IMR-90 (cell line): ENCODE measurements around the gene GDF15. TPM values are rescaled to one million over a fixed set of nuclear protein-coding genes. Genes with fewer than 3 reads are reported as not detected.

ENCODE experiments used
- ATAC-seq: fragments of 200-7000 bp; cut with Tn5 transposase; 2 replicates; pipeline ENCODE4 v1.9.1; 2020; ENCODE audit warnings: low read depth, mild to moderate bottlenecking, moderate library complexity
- BruUV-seq: library from RNA; stranded (reverse); fragments of 400-500 nt; replicated peaks from 2 replicates; lab custom pipeline; 2021; lab: Mats Ljungman, UMichigan
- CTCF ChIA-PET: fragments of 300-600 bp; formaldehyde crosslinking; extraction: SDS; loops from one replicate; lab custom pipeline; 2021; ENCODE audit warnings: antibody characterized with exemption; lab: Yijun Ruan, JAX
- POLR2A ChIA-PET: fragments of 300-600 bp; sonication (Branson Sonifier 250); formaldehyde crosslinking; loops from one replicate; lab custom pipeline; 2022; ENCODE audit warnings: antibody characterized with exemption; ENCODE audit not compliant: unreplicated experiment; lab: Charles Lee
- DNase-seq: peaks from one replicate; pipeline ENCODE4 v3.0.0; 2013
- H2AFZ ChIP-seq: replicated peaks from 2 replicates; pipeline ENCODE3; 2013; ENCODE audit warnings: low read length, mild to moderate bottlenecking; ENCODE audit not compliant: poor library complexity
- H2AK5ac ChIP-seq: 2 replicates; pipeline ENCODE4 v1.6.1; 2013; ENCODE audit warnings: low read depth, low read length, inconsistent platforms
- H2AK9ac ChIP-seq: replicated peaks from 2 replicates; pipeline ENCODE3; 2013; ENCODE audit warnings: mild to moderate bottlenecking, low read depth, low read length, moderate library complexity; ENCODE audit not compliant: poor library complexity
- H2BK120ac ChIP-seq: 2 replicates; pipeline ENCODE4 v1.6.1; 2013; ENCODE audit warnings: low read depth, low read length, inconsistent platforms
- H2BK15ac ChIP-seq: 3 replicates; pipeline ENCODE4 v1.6.1; 2013; ENCODE audit warnings: low read depth, low read length, inconsistent platforms
- H2BK20ac ChIP-seq: 2 replicates; pipeline ENCODE4 v1.6.1; 2013; ENCODE audit warnings: low read depth, mild to moderate bottlenecking, inconsistent platforms, low read length, moderate library complexity
- H2BK5ac ChIP-seq: 2 replicates; pipeline ENCODE4 v1.6.1; 2013; ENCODE audit warnings: mild to moderate bottlenecking, low read depth, low read length, inconsistent platforms; ENCODE audit not compliant: poor library complexity, severe bottlenecking
- H3K14ac ChIP-seq: replicated peaks from 2 replicates; pipeline ENCODE4 v1.6.1; 2013; ENCODE audit warnings: low read depth, low read length, inconsistent platforms
- H3K18ac ChIP-seq: 2 replicates; pipeline ENCODE4 v1.6.1; 2013; ENCODE audit warnings: low read depth, low read length, control low read depth
- H3K23ac ChIP-seq: 2 replicates; pipeline ENCODE4 v1.6.1; 2013; ENCODE audit warnings: low read depth, low read length, inconsistent platforms
- H3K27ac ChIP-seq: 2 replicates; pipeline ENCODE4 v1.5.1; 2013; ENCODE audit warnings: mild to moderate bottlenecking, control low read depth, low read length; ENCODE audit not compliant: insufficient read depth
- H3K27me3 ChIP-seq: 2 replicates; pipeline ENCODE4 v1.6.1; 2013; ENCODE audit warnings: low read length; ENCODE audit not compliant: control insufficient read depth, insufficient read depth
- H3K36me3 ChIP-seq: 2 replicates; pipeline ENCODE4 v1.6.1; 2013; ENCODE audit warnings: low read length, mixed read lengths; ENCODE audit not compliant: control insufficient read depth, insufficient read depth
- H3K4ac ChIP-seq: 2 replicates; pipeline ENCODE4 v1.6.1; 2013; ENCODE audit warnings: low read depth, low read length, inconsistent platforms
- H3K4me1 ChIP-seq: 2 replicates; pipeline ENCODE4 v1.6.1; 2013; ENCODE audit warnings: low read length, mixed read lengths; ENCODE audit not compliant: control insufficient read depth, insufficient read depth
- H3K4me2 ChIP-seq: 2 replicates; pipeline ENCODE4 v1.6.1; 2013; ENCODE audit warnings: low read depth, mild to moderate bottlenecking, control low read depth, low read length, moderate library complexity
- H3K4me3 ChIP-seq: 2 replicates; pipeline ENCODE4 v1.5.1; 2013; ENCODE audit warnings: low read depth, mild to moderate bottlenecking, control low read depth, low read length, moderate library complexity; ENCODE audit not compliant: insufficient read depth
- H3K56ac ChIP-seq: 2 replicates; pipeline ENCODE4 v1.6.1; 2013; ENCODE audit warnings: low read length, inconsistent platforms; ENCODE audit not compliant: insufficient read depth; ENCODE audit errors: extremely low read depth
- H3K79me1 ChIP-seq, 2 experiments: 2 replicates each; pipeline ENCODE4 v1.6.1; 2013; ENCODE audit warnings: low read length in 2 of 2, inconsistent platforms in 1 of 2, low read depth in 1 of 2
- H3K9ac ChIP-seq: 2 replicates; pipeline ENCODE4 v1.6.1; 2013; ENCODE audit warnings: low read depth, low read length, control low read depth
- H3K9me1 ChIP-seq: 2 replicates; pipeline ENCODE4 v1.6.1; 2013; ENCODE audit warnings: low read length, inconsistent platforms; ENCODE audit not compliant: insufficient read depth
- H3K9me3 ChIP-seq: 2 replicates; pipeline ENCODE4 v1.6.1; 2013; ENCODE audit warnings: low read length; ENCODE audit not compliant: control insufficient read depth, insufficient read depth
- H4K20me1 ChIP-seq: 2 replicates; pipeline ENCODE4 v1.6.1; 2013; ENCODE audit warnings: low read length, inconsistent platforms; ENCODE audit not compliant: insufficient read depth
- H4K5ac ChIP-seq: 2 replicates; pipeline ENCODE4 v1.6.1; 2013; ENCODE audit warnings: mild to moderate bottlenecking, low read depth, low read length, control low read depth
- H4K8ac ChIP-seq, 2 experiments: 2 replicates each; pipeline ENCODE4 v1.6.1; 2013; ENCODE audit warnings: low read depth in 2 of 2, low read length in 2 of 2, control low read depth in 1 of 2, inconsistent platforms in 1 of 2
- H4K91ac ChIP-seq: 2 replicates; pipeline ENCODE4 v1.6.1; 2013; ENCODE audit warnings: low read depth, low read length, inconsistent platforms; ENCODE audit not compliant: insufficient read depth
- BHLHE40 ChIP-seq: fragments of 150-350 bp; IDR thresholded peaks from 2 replicates; pipeline ENCODE4 v1.6.1; 2016; ENCODE audit warnings: mild to moderate bottlenecking, low read depth, low read length
- CHD1 ChIP-seq: IDR thresholded peaks from 2 replicates; pipeline ENCODE4 v1.6.1; 2012; ENCODE audit warnings: low read depth, low read length, improper control_type of control experiment
- MXI1 ChIP-seq: IDR thresholded peaks from 2 replicates; pipeline ENCODE4 v1.6.1; 2012; ENCODE audit warnings: low read depth, mild to moderate bottlenecking, low read length, moderate library complexity, borderline replicate concordance
- POLR2A ChIP-seq: IDR thresholded peaks from 2 replicates; pipeline ENCODE4 v1.6.1; 2012; ENCODE audit warnings: mild to moderate bottlenecking, low read depth, low read length
- RCOR1 ChIP-seq: IDR thresholded peaks from 2 replicates; pipeline ENCODE4 v1.6.1; 2012; ENCODE audit warnings: mild to moderate bottlenecking, low read length, improper control_type of control experiment; ENCODE audit not compliant: insufficient replicate concordance
- WGBS, 2 experiments: methylation state at CpG; one replicate each; pipeline versions ENCODE4 v1.1.5 to v1.1.7; 2013; ENCODE audit warnings: missing lambda C conversion rate in 2 of 2; ENCODE audit not compliant: insufficient read length in 1 of 2; ENCODE audit errors: extremely low coverage in 2 of 2; 5-methylcytosine and 5-hydroxymethylcytosine counted together
- dilution Hi-C: fragments of 300-500 bp; cut with HindIII; formaldehyde crosslinking; loops from one replicate; pipeline ENCODE4 v1.14.3; 2018; ENCODE audit warnings: low sequenced_read_pairs; ENCODE audit not compliant: unreplicated experiment
- in situ Hi-C: fragments of 300-500 bp; cut with MboI; formaldehyde crosslinking; loops from 3 replicates; pipeline ENCODE4 v1.14.3; 2019; ENCODE audit warnings: low sequenced_read_pairs, inconsistent platforms, mixed read lengths
- intact Hi-C: fragments of 100-400 bp; cut with micrococcal nuclease; formaldehyde crosslinking; loops from 2 replicates; pipeline ENCODE4 v1.10.0; 2022
- polyA plus RNA-seq, 3 experiments: library from polyadenylated mRNA; depleted of rRNA; stranded (reverse); fragments of >200 nt; gene quantifications; 2 replicates each; pipeline ENCODE4 v1.2.3, GENCODE V29; 2012; ENCODE audit warnings: low replicate concordance in 1 of 3
- total RNA-seq: library from RNA; depleted of rRNA; stranded (reverse); fragments of >200 nt; gene quantifications from 2 replicates; pipeline ENCODE4 v1.2.3, GENCODE V29; 2012
- TF ChIP-seq, protein P1 (sequence below): conservative IDR thresholded peaks from 2 replicates; pipeline ENCODE4 v1.5.1; 2012; ENCODE audit warnings: mild to moderate bottlenecking, low read depth, low read length, improper control_type of control experiment

Gene GDF15
- total and polyA plus RNA-seq, 2 of the 4 experiments (the other 2 are of a cell fraction) = 5.6 to 49.8 TPM

DNA sequence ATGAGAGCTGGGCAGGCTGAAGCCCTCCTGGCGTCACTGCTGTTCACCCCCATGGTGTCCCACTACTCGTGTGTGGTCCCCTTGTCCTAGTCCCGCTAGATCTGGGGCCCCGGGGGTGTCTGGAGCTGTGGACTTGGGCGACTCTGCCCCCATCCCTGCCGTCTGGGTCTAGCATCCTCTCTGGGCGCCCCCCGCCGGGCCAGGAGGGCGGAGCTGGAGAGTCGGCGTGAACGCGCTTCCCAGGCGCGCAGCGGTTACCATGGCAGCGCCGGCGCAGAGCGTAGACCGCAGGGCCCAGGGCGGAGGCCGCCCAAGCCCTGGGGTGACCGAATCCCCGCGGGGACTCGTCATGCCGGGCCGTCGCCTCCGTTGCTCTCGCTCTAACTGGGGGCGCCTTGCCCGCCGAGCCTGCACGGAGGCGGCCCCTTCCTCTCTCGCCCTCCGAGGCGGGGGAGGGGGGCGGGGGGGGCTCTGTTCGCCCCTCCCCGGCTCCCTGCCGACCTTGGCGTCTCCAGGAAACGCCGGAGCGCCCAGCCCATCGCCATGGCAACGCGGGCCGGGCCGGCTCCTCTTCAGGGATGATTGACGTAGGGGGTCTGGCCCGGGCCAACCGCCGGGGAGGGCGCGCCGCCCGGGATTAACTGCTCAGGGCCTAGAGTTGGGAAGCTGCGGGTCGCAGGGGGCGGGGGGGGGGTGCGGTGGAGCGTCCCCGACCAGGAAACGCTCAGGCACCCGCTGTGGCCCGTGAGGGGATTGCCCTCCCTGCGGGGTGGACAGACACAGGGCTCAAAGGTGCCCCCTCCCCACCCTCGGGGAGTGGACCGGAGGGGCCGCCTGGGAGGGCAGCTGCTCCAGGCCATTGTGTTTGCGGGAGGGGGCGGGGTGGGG is 43.1 kb downstream of the GDF15 start (continued):
- TF ChIP-seq MXI1 (peak; percentile 54; the same call in 1 of the 2 replicates), POLR2A (no peak), CHD1 (no peak)

DNA sequence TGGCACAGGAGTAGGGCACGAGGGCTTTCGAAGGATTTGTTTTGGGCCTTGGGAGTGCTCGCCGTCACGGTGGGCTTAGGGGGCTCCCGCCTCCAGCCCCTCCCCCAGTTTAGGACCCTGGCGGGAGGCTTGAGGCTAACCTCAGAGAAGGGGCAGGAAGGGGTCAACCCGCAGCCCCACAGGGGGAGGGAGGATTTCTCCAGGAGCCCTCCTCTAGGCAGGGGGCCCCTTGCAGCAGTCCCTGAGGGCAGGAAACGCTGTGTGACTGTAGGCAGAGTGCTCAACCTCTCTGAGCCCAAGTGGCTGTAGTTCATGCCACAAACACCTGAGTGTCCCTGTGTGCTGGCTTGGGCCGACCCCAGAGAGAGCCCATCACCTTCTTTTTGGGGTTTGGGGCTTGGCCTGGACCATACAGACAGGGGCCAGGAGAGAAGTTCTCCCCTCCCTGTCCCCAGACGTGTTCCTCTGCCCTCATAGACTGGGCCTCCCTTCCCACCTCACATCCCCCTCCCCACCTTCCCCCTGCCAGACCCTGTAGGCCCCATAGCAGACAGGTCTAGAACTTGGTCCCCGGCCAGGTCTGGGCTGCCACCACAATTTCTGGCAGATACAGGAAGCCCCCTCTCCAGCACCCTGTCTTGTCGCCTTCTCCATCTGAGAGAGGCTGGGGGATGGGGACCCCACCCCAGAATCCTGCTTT is 43.9 kb downstream of the GDF15 start:
- Histone ChIP-seq H2AK5ac (peak overlapping the region; percentile 76; the same call in 1 of the 2 replicates), H2AFZ (peak overlapping the region; percentile 18), H3K4me3 (no peak overlapping the region), H3K14ac (no peak overlapping the region), H3K23ac (no peak overlapping the region), H2BK120ac (no peak overlapping the region), H3K9me1 (peaks cover 15% of the 10 kb centered on the region), H3K4me1 (peaks cover 19% of the 10 kb centered on the region), H3K36me3 (no peaks in the 10 kb centered on the region; the same call in 1 of the 2 replicates), H4K20me1 (peaks cover 37% of the 10 kb centered on the region), H2BK15ac (no peak overlapping the region), H4K8ac (no peak overlapping the region; a peak in 1 of 4 replicates), H3K79me1 (peaks cover 9 to 55% of the 10 kb centered on the region in 2 experiments; a peak in 3 of 4 replicates), H4K91ac (no peak overlapping the region), H3K27me3 (no peaks in the 10 kb centered on the region), H3K18ac (no peak overlapping the region), H3K56ac (no peak overlapping the region), H3K27ac (no peak overlapping the region), H2BK5ac (no peak overlapping the region), H4K5ac (no peak overlapping the region), H3K9me3 (no peaks in the 10 kb centered on the region), H2AK9ac (peak overlapping the region; percentile 52), H3K4ac (0 out of 2 replicates have a peak overlapping the region, but pooled peaks have one; percentile 18), H2BK20ac (no peak overlapping the region), H3K9ac (no peak overlapping the region), H3K4me2 (no peak overlapping the region; the same call in 1 of the 2 replicates)
- intact Hi-C loops (no loop called here), dilution Hi-C loops (no loop called here), in situ Hi-C loops (no loop called here)
- TF ChIP-seq RCOR1 (no peak), BHLHE40 (no peak)
- TF ChIP-seq, protein P1, sequence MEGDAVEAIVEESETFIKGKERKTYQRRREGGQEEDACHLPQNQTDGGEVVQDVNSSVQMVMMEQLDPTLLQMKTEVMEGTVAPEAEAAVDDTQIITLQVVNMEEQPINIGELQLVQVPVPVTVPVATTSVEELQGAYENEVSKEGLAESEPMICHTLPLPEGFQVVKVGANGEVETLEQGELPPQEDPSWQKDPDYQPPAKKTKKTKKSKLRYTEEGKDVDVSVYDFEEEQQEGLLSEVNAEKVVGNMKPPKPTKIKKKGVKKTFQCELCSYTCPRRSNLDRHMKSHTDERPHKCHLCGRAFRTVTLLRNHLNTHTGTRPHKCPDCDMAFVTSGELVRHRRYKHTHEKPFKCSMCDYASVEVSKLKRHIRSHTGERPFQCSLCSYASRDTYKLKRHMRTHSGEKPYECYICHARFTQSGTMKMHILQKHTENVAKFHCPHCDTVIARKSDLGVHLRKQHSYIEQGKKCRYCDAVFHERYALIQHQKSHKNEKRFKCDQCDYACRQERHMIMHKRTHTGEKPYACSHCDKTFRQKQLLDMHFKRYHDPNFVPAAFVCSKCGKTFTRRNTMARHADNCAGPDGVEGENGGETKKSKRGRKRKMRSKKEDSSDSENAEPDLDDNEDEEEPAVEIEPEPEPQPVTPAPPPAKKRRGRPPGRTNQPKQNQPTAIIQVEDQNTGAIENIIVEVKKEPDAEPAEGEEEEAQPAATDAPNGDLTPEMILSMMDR = no peak
- ChIA-PET CTCF (no interaction called here), POLR2A (interaction anchor here (1.0 kb wide), 1 partner anchor 8 kb away, joined by 3 read pairs; no protein-coding TSS in a partner anchor)
- ATAC-seq (no peak), DNase-seq (no peak)
- no CpG with 5 or more reads among the region's 13 CpGs for WGBS, 2 experiments
- BruUV-seq = no TSS peak
